WTC11 (cell line): ENCODE data around the gene CYP27A1. TPM values are rescaled to one million over a fixed set of nuclear protein-coding genes. Genes with fewer than 3 reads are reported as not detected.

ENCODE experiments used
- ATAC-seq: fragments of 200-7000 bp; cut with Tn5 transposase; 2 replicates; pipeline ENCODE4 v1.10.0; 2021; ENCODE audit warnings: mild to moderate bottlenecking, moderate library complexity
- CTCF ChIA-PET: fragments of 300-600 bp; sonication (Branson Sonifier 250); formaldehyde crosslinking; loops from one replicate; lab custom pipeline; 2021; ENCODE audit warnings: antibody characterized with exemption; lab: Charles Lee
- POLR2A ChIA-PET: fragments of 350-600 bp; sonication (Branson Sonifier 250); formaldehyde crosslinking; loops from one replicate; lab custom pipeline; 2021; ENCODE audit warnings: antibody characterized with exemption; lab: Charles Lee
- DNase-seq: peaks from one replicate; pipeline ENCODE4 v3.0.0; 2021; ENCODE audit warnings: low spot score
- H3K27ac Mint-ChIP-seq: 2 replicates; pipeline ENCODE4 v1.8.0; 2021; ENCODE audit warnings: mixed read lengths
- H3K27me3 Mint-ChIP-seq: 2 replicates; pipeline ENCODE4 v1.8.0; 2021; ENCODE audit warnings: low read depth, mild to moderate bottlenecking, moderate library complexity, mixed read lengths
- H3K36me3 Mint-ChIP-seq: 2 replicates; pipeline ENCODE4 v1.8.0; 2021; ENCODE audit warnings: mixed read lengths
- H3K4me1 Mint-ChIP-seq: 2 replicates; pipeline ENCODE4 v1.8.0; 2022; ENCODE audit warnings: mixed read lengths
- H3K4me3 Mint-ChIP-seq: 2 replicates; pipeline ENCODE4 v1.8.0; 2021; ENCODE audit warnings: mild to moderate bottlenecking, moderate library complexity, mixed read lengths
- H3K9me3 Mint-ChIP-seq: 2 replicates; pipeline ENCODE4 v1.8.0; 2021; ENCODE audit warnings: mixed read lengths
- AR ChIP-seq: fragments of 250-450 bp; sonication (Bioruptor Pico); IDR thresholded peaks from 2 replicates; pipeline ENCODE4 v1.9.0; 2021; ENCODE audit warnings: mild to moderate bottlenecking
- CREM ChIP-seq: sonication (generic); formaldehyde crosslinking; IDR thresholded peaks from 2 replicates; pipeline ENCODE4 v1.8.1; 2022; ENCODE audit warnings: mild to moderate bottlenecking, missing genetic modification reagents, moderate library complexity
- FOXJ3 ChIP-seq: sonication (generic); formaldehyde crosslinking; IDR thresholded peaks from 2 replicates; pipeline ENCODE4 v1.9.0; 2021; ENCODE audit warnings: missing genetic modification reagents, mild to moderate bottlenecking, borderline replicate concordance
- GABPB1 ChIP-seq: sonication (generic); formaldehyde crosslinking; IDR thresholded peaks from 2 replicates; pipeline ENCODE4 v1.8.1; 2023; ENCODE audit warnings: mild to moderate bottlenecking, missing genetic modification reagents
- HMGXB4 ChIP-seq: sonication (generic); formaldehyde crosslinking; IDR thresholded peaks from 2 replicates; pipeline ENCODE4 v1.8.1; 2023; ENCODE audit warnings: mild to moderate bottlenecking, moderate library complexity, missing genetic modification reagents
- NFE2L1 ChIP-seq: sonication (generic); formaldehyde crosslinking; IDR thresholded peaks from 2 replicates; pipeline ENCODE4 v1.8.1; 2023; ENCODE audit warnings: missing genetic modification reagents
- SMAD3 ChIP-seq: sonication (generic); formaldehyde crosslinking; IDR thresholded peaks from 2 replicates; pipeline ENCODE4 v1.8.0; 2022; ENCODE audit warnings: missing genetic modification reagents, mild to moderate bottlenecking, borderline replicate concordance
- SOX15 ChIP-seq: fragments of 250-450 bp; sonication (Bioruptor Pico); IDR thresholded peaks from 2 replicates; pipeline ENCODE4 v1.9.0; 2021; ENCODE audit warnings: mild to moderate bottlenecking
- total RNA-seq: library from RNA; stranded (reverse); gene quantifications from 3 replicates; pipeline ENCODE4 v1.2.3, GENCODE V29; 2021
- TF ChIP-seq, protein P1 (sequence below): sonication (generic); formaldehyde crosslinking; IDR thresholded peaks from 2 replicates; pipeline ENCODE4 v1.8.0; 2023; ENCODE audit warnings: missing genetic modification reagents
- TF ChIP-seq, protein P2 (sequence below): sonication (generic); formaldehyde crosslinking; IDR thresholded peaks from 2 replicates; pipeline ENCODE4 v1.8.1; 2023; ENCODE audit warnings: mild to moderate bottlenecking, missing genetic modification reagents
- TF ChIP-seq, protein P3 (sequence below): sonication (generic); formaldehyde crosslinking; IDR thresholded peaks from 2 replicates; pipeline ENCODE4 v1.8.1; 2022; ENCODE audit warnings: missing genetic modification reagents, borderline replicate concordance

Gene CYP27A1
- total RNA-seq, 1 experiment from 2014 or later = 5.6 TPM

- Mint-ChIP-seq H3K9me3 (no peaks in the 10 kb centered on the region), H3K27ac (no peak overlapping the region), H3K27me3 (no peaks in the 10 kb centered on the region), H3K4me3 (no peak overlapping the region), H3K4me1 (no peaks in the 10 kb centered on the region), H3K36me3 (peaks cover 74% of the 10 kb centered on the region)
- DNase-seq = no peak
- ChIA-PET POLR2A (no interaction called here), CTCF (interaction anchor here (1.0 to 2.0 kb wide), 4 partner anchors 37 to 100 kb away, joined by 3 to 6 read pairs (median 4); partner anchors contain the start of gene TTLL4)
- TF ChIP-seq NFE2L1 (CRISPR knock-in tag) = no peak
- TF ChIP-seq, protein P1, sequence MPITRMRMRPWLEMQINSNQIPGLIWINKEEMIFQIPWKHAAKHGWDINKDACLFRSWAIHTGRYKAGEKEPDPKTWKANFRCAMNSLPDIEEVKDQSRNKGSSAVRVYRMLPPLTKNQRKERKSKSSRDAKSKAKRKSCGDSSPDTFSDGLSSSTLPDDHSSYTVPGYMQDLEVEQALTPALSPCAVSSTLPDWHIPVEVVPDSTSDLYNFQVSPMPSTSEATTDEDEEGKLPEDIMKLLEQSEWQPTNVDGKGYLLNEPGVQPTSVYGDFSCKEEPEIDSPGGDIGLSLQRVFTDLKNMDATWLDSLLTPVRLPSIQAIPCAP (CRISPR knock-in tag) = no peak
- TF ChIP-seq, protein P2, sequence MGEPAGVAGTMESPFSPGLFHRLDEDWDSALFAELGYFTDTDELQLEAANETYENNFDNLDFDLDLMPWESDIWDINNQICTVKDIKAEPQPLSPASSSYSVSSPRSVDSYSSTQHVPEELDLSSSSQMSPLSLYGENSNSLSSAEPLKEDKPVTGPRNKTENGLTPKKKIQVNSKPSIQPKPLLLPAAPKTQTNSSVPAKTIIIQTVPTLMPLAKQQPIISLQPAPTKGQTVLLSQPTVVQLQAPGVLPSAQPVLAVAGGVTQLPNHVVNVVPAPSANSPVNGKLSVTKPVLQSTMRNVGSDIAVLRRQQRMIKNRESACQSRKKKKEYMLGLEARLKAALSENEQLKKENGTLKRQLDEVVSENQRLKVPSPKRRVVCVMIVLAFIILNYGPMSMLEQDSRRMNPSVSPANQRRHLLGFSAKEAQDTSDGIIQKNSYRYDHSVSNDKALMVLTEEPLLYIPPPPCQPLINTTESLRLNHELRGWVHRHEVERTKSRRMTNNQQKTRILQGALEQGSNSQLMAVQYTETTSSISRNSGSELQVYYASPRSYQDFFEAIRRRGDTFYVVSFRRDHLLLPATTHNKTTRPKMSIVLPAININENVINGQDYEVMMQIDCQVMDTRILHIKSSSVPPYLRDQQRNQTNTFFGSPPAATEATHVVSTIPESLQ = no peak
- TF ChIP-seq, protein P3, sequence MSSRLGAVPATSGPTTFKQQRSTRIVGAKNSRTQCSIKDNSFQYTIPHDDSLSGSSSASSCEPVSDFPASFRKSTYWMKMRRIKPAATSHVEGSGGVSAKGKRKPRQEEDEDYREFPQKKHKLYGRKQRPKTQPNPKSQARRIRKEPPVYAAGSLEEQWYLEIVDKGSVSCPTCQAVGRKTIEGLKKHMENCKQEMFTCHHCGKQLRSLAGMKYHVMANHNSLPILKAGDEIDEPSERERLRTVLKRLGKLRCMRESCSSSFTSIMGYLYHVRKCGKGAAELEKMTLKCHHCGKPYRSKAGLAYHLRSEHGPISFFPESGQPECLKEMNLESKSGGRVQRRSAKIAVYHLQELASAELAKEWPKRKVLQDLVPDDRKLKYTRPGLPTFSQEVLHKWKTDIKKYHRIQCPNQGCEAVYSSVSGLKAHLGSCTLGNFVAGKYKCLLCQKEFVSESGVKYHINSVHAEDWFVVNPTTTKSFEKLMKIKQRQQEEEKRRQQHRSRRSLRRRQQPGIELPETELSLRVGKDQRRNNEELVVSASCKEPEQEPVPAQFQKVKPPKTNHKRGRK (CRISPR knock-in tag) = no peak
- ATAC-seq = no peak
These were observed 35.0 kb upstream of the CYP27A1 start for GRCh38 chr2:218746960-218747359.

DNA sequence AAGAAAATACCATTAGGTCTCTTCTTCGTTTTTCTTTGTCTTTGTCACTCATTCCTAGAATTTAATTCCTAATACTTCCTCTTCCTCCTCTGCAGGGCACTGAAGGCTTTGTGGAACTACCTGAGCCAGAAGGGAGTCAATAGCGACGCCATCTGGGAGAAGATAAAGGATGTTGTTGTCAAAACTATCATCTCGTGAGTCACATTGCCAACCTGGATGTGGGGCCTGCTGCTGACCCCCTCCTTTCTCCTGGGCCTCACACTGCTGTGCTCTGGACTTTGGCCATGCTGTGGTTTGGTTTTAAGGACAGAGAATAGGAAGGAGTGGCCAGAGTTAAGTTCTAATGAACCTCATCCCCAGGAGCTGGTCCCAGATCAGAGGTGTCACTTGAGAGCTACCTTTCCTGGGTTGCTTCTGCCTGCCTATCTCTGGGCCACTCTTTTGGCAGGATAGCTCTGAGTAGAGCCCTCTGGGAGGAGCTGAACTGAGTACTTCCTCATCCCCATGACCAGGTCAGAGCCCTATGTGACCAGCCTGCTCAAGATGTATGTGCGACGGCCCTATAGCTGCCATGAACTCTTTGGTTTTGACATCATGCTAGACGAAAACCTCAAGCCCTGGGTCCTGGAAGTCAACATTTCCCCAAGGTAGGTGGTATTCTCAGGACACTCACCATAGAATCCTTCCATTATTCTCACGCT is 33.1 kb upstream of the CYP27A1 start:
- Mint-ChIP-seq H3K27ac (no peak overlapping the region), H3K36me3 (peaks cover 89% of the 10 kb centered on the region)
- CTCF ChIA-PET = interaction anchor here (0.7 to 1.7 kb wide), 2 partner anchors 24 to 98 kb away, joined by 3 to 9 read pairs; no protein-coding TSS in a partner anchor

More for the DNA sequence above, 33.1 kb upstream of the CYP27A1 start:
- Mint-ChIP-seq H3K9me3 (no peaks in the 10 kb centered on the region), H3K4me3 (no peak overlapping the region), H3K27me3 (no peaks in the 10 kb centered on the region), H3K4me1 (no peaks in the 10 kb centered on the region)
- TF ChIP-seq HMGXB4 (CRISPR knock-in tag) = no peak
- TF ChIP-seq GABPB1 (CRISPR knock-in tag) = peak; percentile 61; the same call in 1 of the 2 replicates
- TF ChIP-seq FOXJ3 (CRISPR knock-in tag) = no peak
- no peak for TF ChIP-seq SOX15 (CRISPR knock-in tag)
- TF ChIP-seq AR (CRISPR knock-in tag) = no peak
- TF ChIP-seq SMAD3 (CRISPR knock-in tag) = no peak
- TF ChIP-seq CREM = no peak
- ATAC-seq (no peak), DNase-seq (no peak)
- POLR2A ChIA-PET = interaction anchor here (0.7 kb wide), 1 partner anchor 17 kb away, joined by 8 read pairs; no protein-coding TSS in a partner anchor
